ENCODE results near the gene C1orf50.

The C1orf50 gene

DNA sequence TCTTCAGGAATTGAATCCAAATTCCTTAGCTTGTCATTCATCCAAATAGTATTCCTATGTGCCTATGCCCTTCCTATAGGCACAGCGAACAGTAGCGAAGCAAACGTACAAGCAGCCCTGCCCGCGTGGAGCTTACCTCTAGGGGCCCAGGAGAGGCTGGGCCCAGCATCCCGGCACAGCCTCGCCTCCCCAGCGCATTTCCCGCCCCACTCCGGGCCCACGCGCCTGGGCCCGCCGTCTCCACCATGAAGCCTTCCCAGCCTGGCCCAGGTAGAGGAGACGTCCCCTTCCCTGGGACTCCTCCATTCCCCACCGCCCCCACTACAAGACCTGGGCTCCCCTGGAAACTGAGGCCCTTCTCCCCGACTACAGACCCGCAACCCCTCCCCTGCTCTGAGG is 17.5 kb downstream of the C1orf50 start:
- no peak overlapping the region for H3K27ac ChIP-seq (ENCODE audit: low read length)
- H3K4me3 ChIP-seq (ENCODE audit: low read depth in 1 of 2, low read length in 2 of 2), result peak overlapping the region in 1 of 2 donors; percentile 64
- no peaks in the 10 kb centered on the region for H3K9me3 ChIP-seq (ENCODE audit: control insufficient read depth in 1 of 2, low read length in 2 of 2)
- peaks cover 0 to 13% of the 10 kb centered on the region in 2 donors for H3K36me3 ChIP-seq (ENCODE audit: control insufficient read depth in 1 of 2, insufficient read depth in 2 of 2, low read length in 2 of 2)
- peaks cover 0 to 12% of the 10 kb centered on the region in 2 donors for H3K4me1 ChIP-seq (ENCODE audit: control insufficient read depth in 1 of 2, insufficient read depth in 2 of 2, low read length in 2 of 2)
- H3K27me3 ChIP-seq (ENCODE audit: low read depth, low read length), result no peaks in the 10 kb centered on the region

DNA sequence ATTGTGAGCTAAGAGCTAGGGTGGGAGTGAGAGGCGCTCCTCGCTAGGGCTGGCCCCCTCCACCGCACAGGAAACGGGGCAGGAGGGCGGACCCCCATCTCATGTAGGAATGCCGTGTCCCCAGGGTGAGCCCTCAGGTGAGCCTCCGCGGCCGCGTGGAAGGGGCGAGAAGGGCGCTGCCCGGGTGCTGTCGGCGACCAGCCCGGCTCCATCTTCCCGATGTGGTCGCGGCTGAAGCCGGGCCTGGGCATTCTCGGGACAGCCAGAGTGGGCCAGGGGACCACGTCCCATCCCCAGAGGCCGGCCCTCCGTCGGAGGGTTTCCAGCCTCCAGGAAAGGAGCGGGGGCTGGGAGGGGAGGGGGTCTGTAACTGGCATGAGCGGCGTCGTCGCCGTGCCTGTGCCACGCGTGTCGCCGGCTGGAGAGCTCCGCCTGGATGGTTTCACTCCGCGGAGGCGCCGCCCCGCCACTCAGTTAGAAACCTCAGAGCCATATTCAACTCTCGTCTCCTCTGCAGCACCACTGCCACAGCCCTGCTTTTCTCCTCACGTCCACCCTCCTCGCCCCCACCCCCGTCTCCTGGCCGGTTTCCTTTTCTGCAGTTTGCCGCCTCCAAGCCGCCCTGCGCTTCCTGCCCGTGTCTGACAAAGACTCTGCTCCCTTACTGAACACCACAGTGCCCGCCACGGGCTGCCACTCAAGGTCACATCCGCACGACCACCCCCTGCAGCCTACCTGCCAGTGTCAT is 18.1 kb downstream of the C1orf50 start, which contains the start of gene TMEM269:
Gene TMEM269, plus strand, starts transcription at position 46 of the 748 bp plus-strand sequence. CDS start 4,903 bp downstream, outside the sequence.
- Histone ChIP-seq H3K9me3 (ENCODE audit: control insufficient read depth in 1 of 2, low read length in 2 of 2) (no peaks in the 10 kb centered on the region), H3K4me1 (ENCODE audit: control insufficient read depth in 1 of 2, insufficient read depth in 2 of 2, low read length in 2 of 2) (peaks cover 0 to 12% of the 10 kb centered on the region in 2 donors), H3K36me3 (ENCODE audit: control insufficient read depth in 1 of 2, insufficient read depth in 2 of 2, low read length in 2 of 2) (peaks cover 0 to 9% of the 10 kb centered on the region in 2 donors), H3K27me3 (ENCODE audit: low read depth, low read length) (no peaks in the 10 kb centered on the region), H3K4me3 (ENCODE audit: low read depth in 1 of 2, low read length in 2 of 2) (peak within 1 kb of the TSS; percentile 46 to 64), H3K27ac (ENCODE audit: low read length) (no peak within 1 kb of the TSS)

DNA sequence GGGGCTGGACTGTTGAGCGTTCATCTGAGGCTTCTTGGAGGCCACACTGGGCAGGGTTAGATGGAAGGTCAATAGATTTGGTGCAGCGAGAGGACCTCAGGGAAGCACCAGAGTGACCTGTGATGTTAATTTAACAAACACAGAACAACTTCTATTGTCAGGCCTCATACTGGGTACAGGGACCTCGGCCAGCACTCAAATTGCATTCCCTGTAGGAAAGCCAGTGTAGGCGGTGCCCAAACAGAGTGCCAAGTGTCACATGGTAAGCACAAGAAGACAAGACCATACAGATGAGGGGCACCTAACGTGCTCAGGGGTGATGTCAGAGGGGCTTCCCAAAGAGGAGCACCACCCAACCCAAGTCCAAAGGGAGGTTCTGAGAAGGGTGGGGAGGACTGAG is 19.0 kb downstream of the C1orf50 start:
- Histone ChIP-seq H3K4me3 (ENCODE audit: low read depth in 1 of 2, low read length in 2 of 2) (no peak overlapping the region), H3K27me3 (ENCODE audit: low read depth, low read length) (no peaks in the 10 kb centered on the region), H3K36me3 (ENCODE audit: control insufficient read depth in 1 of 2, insufficient read depth in 2 of 2, low read length in 2 of 2) (peaks cover 0 to under 1% of the 10 kb centered on the region in 2 donors), H3K9me3 (ENCODE audit: control insufficient read depth in 1 of 2, low read length in 2 of 2) (no peaks in the 10 kb centered on the region), H3K4me1 (ENCODE audit: control insufficient read depth in 1 of 2, insufficient read depth in 2 of 2, low read length in 2 of 2) (peaks cover 0 to 12% of the 10 kb centered on the region in 2 donors), H3K27ac (ENCODE audit: low read length) (no peak overlapping the region)

DNA sequence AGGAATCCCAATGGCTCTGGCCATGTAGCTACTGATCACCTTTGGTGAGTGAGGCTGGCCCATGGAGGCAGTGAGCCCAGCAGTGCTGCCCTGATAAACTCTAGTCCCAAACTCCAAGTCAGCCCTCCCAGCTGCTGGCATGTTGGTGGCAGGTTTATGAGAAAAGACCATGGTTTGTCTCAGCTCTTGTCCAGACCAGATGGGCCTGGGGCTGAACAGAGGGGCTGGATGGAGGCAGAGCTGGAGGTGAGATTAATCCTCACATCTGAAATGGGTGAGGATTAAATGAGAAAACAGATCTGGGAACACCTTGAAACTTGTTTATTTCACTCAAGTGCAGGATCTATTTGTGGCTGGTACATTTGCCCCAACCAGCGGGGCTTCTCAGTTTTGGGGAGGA is 21.0 kb downstream of the C1orf50 start:
- no peaks in the 10 kb centered on the region for H3K36me3 ChIP-seq (ENCODE audit: control insufficient read depth in 1 of 2, insufficient read depth in 2 of 2, low read length in 2 of 2)
- no peaks in the 10 kb centered on the region for H3K9me3 ChIP-seq (ENCODE audit: control insufficient read depth in 1 of 2, low read length in 2 of 2)
- no peak overlapping the region for H3K27ac ChIP-seq (ENCODE audit: low read length)

DNA sequence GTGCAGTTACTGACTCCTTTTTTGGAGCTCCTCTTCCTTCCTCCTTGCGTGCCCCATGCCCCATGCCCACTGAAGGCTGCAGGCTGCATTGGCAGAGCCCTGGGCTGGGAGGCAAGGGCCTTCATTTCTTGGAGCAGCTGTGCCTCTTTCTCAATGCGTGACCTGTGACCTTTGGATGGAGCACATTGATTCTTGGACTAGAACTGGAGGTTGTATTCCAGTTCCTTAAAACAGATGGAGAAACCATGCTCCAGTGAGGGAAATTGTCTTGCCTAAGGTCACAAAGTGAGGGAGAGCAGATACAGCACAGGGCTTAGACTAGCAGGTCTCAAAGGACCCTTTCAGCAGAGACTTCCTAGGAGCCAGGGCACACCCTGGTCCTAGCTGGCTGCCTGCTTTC is 26.8 kb downstream of the C1orf50 start:
- Histone ChIP-seq H3K27me3 (ENCODE audit: low read depth, low read length) (no peaks in the 10 kb centered on the region), H3K9me3 (ENCODE audit: control insufficient read depth in 1 of 2, low read length in 2 of 2) (no peaks in the 10 kb centered on the region), H3K36me3 (ENCODE audit: control insufficient read depth in 1 of 2, insufficient read depth in 2 of 2, low read length in 2 of 2) (no peaks in the 10 kb centered on the region), H3K4me3 (ENCODE audit: low read depth in 1 of 2, low read length in 2 of 2) (no peak overlapping the region), H3K27ac (ENCODE audit: low read length) (no peak overlapping the region), H3K4me1 (ENCODE audit: control insufficient read depth in 1 of 2, insufficient read depth in 2 of 2, low read length in 2 of 2) (no peaks in the 10 kb centered on the region)

More for the DNA sequence above, 21.0 kb downstream of the C1orf50 start:
- H3K4me1 ChIP-seq (ENCODE audit: control insufficient read depth in 1 of 2, insufficient read depth in 2 of 2, low read length in 2 of 2), result peaks cover 0 to 12% of the 10 kb centered on the region in 2 donors
- H3K27me3 ChIP-seq (ENCODE audit: low read depth, low read length), result no peaks in the 10 kb centered on the region
- H3K4me3 ChIP-seq (ENCODE audit: low read depth in 1 of 2, low read length in 2 of 2), result no peak overlapping the region

DNA sequence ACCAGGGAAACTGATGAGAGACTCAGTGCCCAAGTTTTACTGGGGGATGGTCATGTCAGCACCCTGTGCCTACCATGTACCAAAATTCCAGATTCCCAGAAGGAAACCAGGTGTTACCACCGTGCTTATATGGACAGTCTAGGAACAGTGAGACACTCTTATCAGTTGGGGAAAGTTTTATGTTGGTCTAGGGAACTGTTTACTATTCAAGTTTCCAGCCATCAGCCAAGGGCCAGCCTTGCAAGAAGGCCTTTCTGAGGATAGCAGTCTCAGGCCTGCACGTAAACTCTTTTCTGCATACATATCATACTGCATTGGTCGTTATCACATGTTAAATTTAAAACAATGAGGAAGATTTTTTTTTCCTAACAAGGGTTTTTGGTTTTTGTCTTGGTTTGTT is 30.4 kb downstream of the C1orf50 start:
- Histone ChIP-seq H3K27me3 (ENCODE audit: low read depth, low read length) (no peaks in the 10 kb centered on the region), H3K4me1 (ENCODE audit: control insufficient read depth in 1 of 2, insufficient read depth in 2 of 2, low read length in 2 of 2) (no peaks in the 10 kb centered on the region), H3K36me3 (ENCODE audit: control insufficient read depth in 1 of 2, insufficient read depth in 2 of 2, low read length in 2 of 2) (no peaks in the 10 kb centered on the region)

DNA sequence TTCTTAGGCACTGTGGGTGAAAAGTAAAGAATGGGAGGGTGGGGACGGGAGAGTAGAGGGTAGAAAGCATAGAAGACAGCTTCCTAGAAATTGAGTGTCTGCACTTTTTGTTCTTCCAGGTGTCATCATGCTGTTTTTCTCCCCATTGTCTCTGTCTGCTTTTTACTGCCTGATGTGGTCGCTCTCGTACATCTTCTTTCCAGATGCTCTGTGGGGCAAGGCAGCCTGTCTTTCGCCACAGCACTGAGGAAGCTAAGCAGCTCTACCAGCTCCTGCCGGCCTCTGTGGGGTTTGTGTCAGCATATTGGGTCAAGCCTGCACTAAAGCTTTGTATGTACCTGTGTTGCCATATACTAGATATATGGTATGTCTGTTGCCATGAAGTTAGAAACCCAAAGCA is 30.9 kb downstream of the C1orf50 start:
- Histone ChIP-seq H3K9me3 (ENCODE audit: control insufficient read depth in 1 of 2, low read length in 2 of 2) (no peaks in the 10 kb centered on the region), H3K36me3 (ENCODE audit: control insufficient read depth in 1 of 2, insufficient read depth in 2 of 2, low read length in 2 of 2) (no peaks in the 10 kb centered on the region), H3K4me3 (ENCODE audit: low read depth in 1 of 2, low read length in 2 of 2) (no peak overlapping the region), H3K27me3 (ENCODE audit: low read depth, low read length) (no peaks in the 10 kb centered on the region), H3K27ac (ENCODE audit: low read length) (no peak overlapping the region), H3K4me1 (ENCODE audit: control insufficient read depth in 1 of 2, insufficient read depth in 2 of 2, low read length in 2 of 2) (no peaks in the 10 kb centered on the region)

More for the DNA sequence above, 30.4 kb downstream of the C1orf50 start:
- Histone ChIP-seq H3K27ac (ENCODE audit: low read length) (no peak overlapping the region), H3K4me3 (ENCODE audit: low read depth in 1 of 2, low read length in 2 of 2) (no peak overlapping the region), H3K9me3 (ENCODE audit: control insufficient read depth in 1 of 2, low read length in 2 of 2) (no peaks in the 10 kb centered on the region)

DNA sequence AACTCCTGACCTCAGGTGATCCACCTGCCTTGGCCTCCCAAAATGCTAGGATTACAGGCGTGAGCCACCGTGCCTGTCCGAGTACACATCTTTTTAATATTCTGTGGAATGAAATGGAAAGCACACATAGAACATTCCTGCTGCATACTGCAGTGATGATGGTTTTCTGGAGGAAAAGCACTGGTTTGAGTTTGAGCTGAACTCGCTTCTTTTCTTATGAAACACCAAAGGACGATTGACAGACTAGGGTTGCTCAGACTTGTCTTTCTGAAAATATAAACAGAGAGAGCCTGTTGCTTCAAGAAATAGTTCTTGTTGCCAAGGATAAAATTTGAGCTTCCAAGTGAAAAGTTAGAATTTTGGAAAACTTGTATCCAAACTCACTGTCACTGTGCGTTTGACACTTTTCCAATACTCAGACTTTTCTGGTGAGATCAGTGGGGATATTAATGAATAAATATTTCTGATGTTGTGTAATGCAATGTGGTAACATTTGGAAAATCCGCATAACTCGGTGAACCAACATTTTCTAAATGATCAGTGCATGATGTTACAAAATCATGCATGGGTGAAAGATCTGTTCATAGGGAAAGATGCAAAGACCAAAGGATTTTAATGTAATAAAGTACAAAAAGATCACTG is 34.9 kb downstream of the C1orf50 start:
- Histone ChIP-seq H3K27me3 (ENCODE audit: low read depth, low read length) (no peaks in the 10 kb centered on the region), H3K27ac (ENCODE audit: low read length) (no peak overlapping the region), H3K36me3 (ENCODE audit: control insufficient read depth in 1 of 2, insufficient read depth in 2 of 2, low read length in 2 of 2) (peaks cover 0 to 4% of the 10 kb centered on the region in 2 donors), H3K4me1 (ENCODE audit: control insufficient read depth in 1 of 2, insufficient read depth in 2 of 2, low read length in 2 of 2) (no peaks in the 10 kb centered on the region), H3K4me3 (ENCODE audit: low read depth in 1 of 2, low read length in 2 of 2) (no peak overlapping the region), H3K9me3 (ENCODE audit: control insufficient read depth in 1 of 2, low read length in 2 of 2) (no peaks in the 10 kb centered on the region)

DNA sequence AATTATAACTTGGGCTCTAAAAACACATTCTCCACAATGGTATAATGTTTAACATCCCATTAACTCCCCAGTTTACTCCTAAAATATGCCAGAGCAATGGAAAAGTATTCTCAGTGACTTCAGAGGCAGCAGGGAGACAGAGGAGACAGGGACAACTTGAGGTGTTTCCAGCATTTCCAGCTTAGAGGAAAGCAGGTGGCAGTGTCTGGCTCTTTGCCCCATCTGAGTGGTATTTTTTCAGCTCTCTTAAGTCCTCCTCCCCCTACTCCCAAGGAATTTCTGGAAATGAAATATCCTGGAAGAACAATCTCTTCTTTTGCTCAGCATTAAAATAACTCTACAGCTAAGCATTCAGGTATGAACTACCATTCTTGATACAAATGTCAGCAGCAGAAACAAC is 39.1 kb downstream of the C1orf50 start:
- Histone ChIP-seq H3K4me1 (ENCODE audit: control insufficient read depth in 1 of 2, insufficient read depth in 2 of 2, low read length in 2 of 2) (no peaks in the 10 kb centered on the region), H3K27ac (ENCODE audit: low read length) (no peak overlapping the region), H3K9me3 (ENCODE audit: control insufficient read depth in 1 of 2, low read length in 2 of 2) (no peaks in the 10 kb centered on the region), H3K36me3 (ENCODE audit: control insufficient read depth in 1 of 2, insufficient read depth in 2 of 2, low read length in 2 of 2) (peaks cover 0 to 9% of the 10 kb centered on the region in 2 donors), H3K27me3 (ENCODE audit: low read depth, low read length) (no peaks in the 10 kb centered on the region), H3K4me3 (ENCODE audit: low read depth in 1 of 2, low read length in 2 of 2) (no peak overlapping the region)

DNA sequence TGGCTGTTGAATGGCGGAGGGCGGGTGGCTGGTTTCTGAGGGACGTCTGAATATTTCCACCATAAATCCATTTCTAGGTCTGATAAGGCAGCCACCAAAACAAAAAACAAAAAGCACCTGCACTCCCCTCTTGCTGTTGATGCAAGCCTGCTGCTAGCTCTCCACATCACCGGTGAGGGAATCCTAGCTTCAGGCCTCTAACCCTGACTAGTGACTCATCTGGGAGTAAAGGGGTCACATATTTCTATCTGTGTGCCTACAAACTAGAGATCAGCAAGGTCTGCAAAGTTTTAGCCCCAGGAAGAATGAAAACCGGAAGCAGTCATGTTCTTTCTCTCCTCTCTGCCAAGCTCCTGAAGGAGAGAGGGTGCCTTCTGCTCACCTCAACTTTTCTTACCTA is 39.5 kb downstream of the C1orf50 start:
- Histone ChIP-seq H3K4me3 (ENCODE audit: low read depth in 1 of 2, low read length in 2 of 2) (no peak overlapping the region), H3K27ac (ENCODE audit: low read length) (no peak overlapping the region), H3K36me3 (ENCODE audit: control insufficient read depth in 1 of 2, insufficient read depth in 2 of 2, low read length in 2 of 2) (peaks cover 0 to 9% of the 10 kb centered on the region in 2 donors), H3K9me3 (ENCODE audit: control insufficient read depth in 1 of 2, low read length in 2 of 2) (no peaks in the 10 kb centered on the region), H3K4me1 (ENCODE audit: control insufficient read depth in 1 of 2, insufficient read depth in 2 of 2, low read length in 2 of 2) (no peaks in the 10 kb centered on the region), H3K27me3 (ENCODE audit: low read depth, low read length) (no peaks in the 10 kb centered on the region)

DNA sequence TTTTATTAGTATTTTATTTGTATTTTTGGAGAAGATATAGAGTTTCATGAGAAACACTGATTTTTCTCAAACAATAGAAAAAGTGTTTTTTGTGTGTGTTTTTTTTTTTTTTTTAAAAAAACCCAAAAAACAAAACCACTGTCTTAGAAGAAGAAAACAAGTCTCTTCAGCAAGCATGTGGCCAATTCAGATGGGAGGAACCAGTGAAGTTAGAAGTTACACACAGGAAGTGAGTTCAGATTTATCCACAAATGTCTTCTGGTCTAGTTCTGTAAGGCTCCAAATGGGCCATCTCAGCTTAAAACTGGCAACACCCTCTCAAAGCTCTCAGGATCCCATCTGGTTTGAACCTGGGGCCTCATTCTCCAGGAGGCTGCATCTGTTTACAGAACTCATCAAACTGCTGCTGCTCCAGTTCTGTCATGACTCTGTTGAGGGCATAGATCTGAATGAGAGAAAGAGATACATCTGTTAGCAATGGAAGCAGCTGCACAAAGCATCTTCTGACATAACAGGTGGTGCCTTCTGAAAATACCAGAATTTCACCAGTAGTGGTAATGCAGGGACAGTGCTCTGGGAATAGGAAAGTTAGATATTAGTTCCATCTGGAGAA is 40.1 kb downstream of the C1orf50 start:
- Histone ChIP-seq H3K36me3 (ENCODE audit: control insufficient read depth in 1 of 2, insufficient read depth in 2 of 2, low read length in 2 of 2) (peaks cover 0 to 9% of the 10 kb centered on the region in 2 donors), H3K27ac (ENCODE audit: low read length) (no peak overlapping the region), H3K4me3 (ENCODE audit: low read depth in 1 of 2, low read length in 2 of 2) (no peak overlapping the region), H3K4me1 (ENCODE audit: control insufficient read depth in 1 of 2, insufficient read depth in 2 of 2, low read length in 2 of 2) (no peaks in the 10 kb centered on the region), H3K27me3 (ENCODE audit: low read depth, low read length) (no peaks in the 10 kb centered on the region), H3K9me3 (ENCODE audit: control insufficient read depth in 1 of 2, low read length in 2 of 2) (no peaks in the 10 kb centered on the region)

All from muscle layer of duodenum (tissue), 2 donors.